Measurements from ENCODE around the gene CENPX.

The CENPX gene

DNA sequence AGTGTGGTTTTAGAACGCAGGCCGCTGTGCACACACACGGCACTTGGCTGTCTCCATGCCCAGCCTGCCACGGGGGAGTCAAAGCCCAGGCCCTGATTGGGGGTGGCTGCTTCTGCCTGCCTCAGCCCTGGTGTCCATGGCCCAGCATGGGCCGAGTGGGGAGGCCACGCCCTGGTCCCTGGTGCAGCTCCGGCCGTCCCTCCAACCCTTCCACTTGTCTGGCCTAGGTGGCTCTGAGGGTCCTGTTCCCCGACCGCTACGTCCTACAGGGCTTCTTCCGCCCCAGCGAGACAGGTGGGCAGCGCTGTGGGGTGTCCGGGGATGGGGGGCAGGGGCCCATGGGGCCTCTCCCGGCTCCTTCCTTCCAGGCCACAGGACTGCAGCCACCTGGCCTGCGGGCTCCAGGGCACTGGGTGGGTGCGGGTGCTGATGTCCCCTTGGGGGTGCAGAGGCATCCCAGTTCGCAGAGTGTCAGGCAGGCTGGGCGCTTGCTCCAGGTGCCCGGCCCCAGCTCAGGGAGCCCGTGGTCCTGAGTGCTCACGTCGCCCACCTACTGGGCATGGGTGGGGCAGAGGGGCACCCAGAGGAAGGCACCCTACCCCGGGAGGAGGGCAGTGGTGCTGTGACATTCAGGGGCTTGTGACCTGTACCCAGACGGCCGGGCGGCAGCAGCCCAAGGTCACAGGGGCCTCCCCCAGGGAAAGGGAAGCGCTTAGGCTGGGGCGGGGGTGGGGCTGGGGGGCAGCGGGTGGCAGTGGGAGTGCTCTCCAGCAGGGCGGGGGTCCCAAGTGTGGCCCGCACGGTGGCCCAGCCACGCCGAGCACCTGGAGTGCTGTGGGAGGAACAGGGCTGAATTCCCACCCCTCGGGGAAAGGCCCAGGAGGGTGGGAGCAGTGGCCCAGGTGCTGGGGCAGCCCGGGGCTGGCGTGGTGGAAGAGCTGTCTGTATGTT is 11.8 kb downstream of the CENPX start:
- Histone ChIP-seq H3K36me3 (ENCODE audit: control insufficient read depth, low read length) (no peaks in the 10 kb centered on the region), H3K9me2 (replicated peaks; ENCODE audit: control insufficient read depth, low read length) (no peaks in the 10 kb centered on the region), H3K4me1 (ENCODE audit: control insufficient read depth, low read length) (no peaks in the 10 kb centered on the region), H3K9me3 (ENCODE audit: control insufficient read depth, insufficient read depth, low read length) (no peaks in the 10 kb centered on the region), H3F3A (ENCODE audit: control insufficient read depth, insufficient read depth) (no peaks in the 10 kb centered on the region), H4K20me1 (ENCODE audit: control insufficient read depth, insufficient read depth, low read depth, low read length) (no peaks in the 10 kb centered on the region), H3K27me3 (ENCODE audit: control insufficient read depth, low read length) (no peaks in the 10 kb centered on the region), H3K4me2 (ENCODE audit: low read length) (no peak overlapping the region), H3K27ac (ENCODE audit: low read depth, low read length) (no peak overlapping the region), H3K4me3 (ENCODE audit: low read length) (no peak overlapping the region), H3K79me2 (ENCODE audit: control insufficient read depth, low read length) (no peaks in the 10 kb centered on the region)
- TF ChIP-seq EZH2phosphoT487 (IDR thresholded peaks at IDR 0.05; ENCODE audit: borderline replicate concordance, low read length), result no peak
- TF ChIP-seq, protein P1, sequence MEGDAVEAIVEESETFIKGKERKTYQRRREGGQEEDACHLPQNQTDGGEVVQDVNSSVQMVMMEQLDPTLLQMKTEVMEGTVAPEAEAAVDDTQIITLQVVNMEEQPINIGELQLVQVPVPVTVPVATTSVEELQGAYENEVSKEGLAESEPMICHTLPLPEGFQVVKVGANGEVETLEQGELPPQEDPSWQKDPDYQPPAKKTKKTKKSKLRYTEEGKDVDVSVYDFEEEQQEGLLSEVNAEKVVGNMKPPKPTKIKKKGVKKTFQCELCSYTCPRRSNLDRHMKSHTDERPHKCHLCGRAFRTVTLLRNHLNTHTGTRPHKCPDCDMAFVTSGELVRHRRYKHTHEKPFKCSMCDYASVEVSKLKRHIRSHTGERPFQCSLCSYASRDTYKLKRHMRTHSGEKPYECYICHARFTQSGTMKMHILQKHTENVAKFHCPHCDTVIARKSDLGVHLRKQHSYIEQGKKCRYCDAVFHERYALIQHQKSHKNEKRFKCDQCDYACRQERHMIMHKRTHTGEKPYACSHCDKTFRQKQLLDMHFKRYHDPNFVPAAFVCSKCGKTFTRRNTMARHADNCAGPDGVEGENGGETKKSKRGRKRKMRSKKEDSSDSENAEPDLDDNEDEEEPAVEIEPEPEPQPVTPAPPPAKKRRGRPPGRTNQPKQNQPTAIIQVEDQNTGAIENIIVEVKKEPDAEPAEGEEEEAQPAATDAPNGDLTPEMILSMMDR (IDR thresholded peaks at IDR 0.05; ENCODE audit: low read depth, low read length, poor library complexity, severe bottlenecking), result no peak

GRCh38 chr17:82009413-82009812 is 13.3 kb downstream of the CENPX start:
- H3K4me2 ChIP-seq (ENCODE audit: low read length), result no peak overlapping the region
- H3K4me3 ChIP-seq (ENCODE audit: low read length), result no peak overlapping the region
- no peaks in the 10 kb centered on the region for H3K79me2 ChIP-seq (ENCODE audit: control insufficient read depth, low read length)
- TF ChIP-seq, protein P1 (IDR thresholded peaks at IDR 0.05; ENCODE audit: low read depth, low read length, poor library complexity, severe bottlenecking), result no peak
- no peak for TF ChIP-seq EZH2phosphoT487 (IDR thresholded peaks at IDR 0.05; ENCODE audit: borderline replicate concordance, low read length)
- no peak overlapping the region for H3K27ac ChIP-seq (ENCODE audit: low read depth, low read length)
- no peaks in the 10 kb centered on the region for H3K9me2 ChIP-seq (replicated peaks; ENCODE audit: control insufficient read depth, low read length)
- H3K4me1 ChIP-seq (ENCODE audit: control insufficient read depth, low read length), result no peaks in the 10 kb centered on the region
- no peaks in the 10 kb centered on the region for H3K36me3 ChIP-seq (ENCODE audit: control insufficient read depth, low read length)
- no peaks in the 10 kb centered on the region for H3F3A ChIP-seq (ENCODE audit: control insufficient read depth, insufficient read depth)
- H3K27me3 ChIP-seq (ENCODE audit: control insufficient read depth, low read length), result no peaks in the 10 kb centered on the region
- H3K9me3 ChIP-seq (ENCODE audit: control insufficient read depth, insufficient read depth, low read length), result no peaks in the 10 kb centered on the region
- no peaks in the 10 kb centered on the region for H4K20me1 ChIP-seq (ENCODE audit: control insufficient read depth, insufficient read depth, low read depth, low read length)

- Histone ChIP-seq H3K27me3 (ENCODE audit: control insufficient read depth, low read length) (no peaks in the 10 kb centered on the region), H3K4me2 (ENCODE audit: low read length) (no peak overlapping the region), H3K79me2 (ENCODE audit: control insufficient read depth, low read length) (no peaks in the 10 kb centered on the region), H3K9me2 (replicated peaks; ENCODE audit: control insufficient read depth, low read length) (no peaks in the 10 kb centered on the region), H3K9me3 (ENCODE audit: control insufficient read depth, insufficient read depth, low read length) (no peaks in the 10 kb centered on the region), H3K36me3 (ENCODE audit: control insufficient read depth, low read length) (no peaks in the 10 kb centered on the region), H3F3A (ENCODE audit: control insufficient read depth, insufficient read depth) (no peaks in the 10 kb centered on the region), H3K27ac (ENCODE audit: low read depth, low read length) (no peak overlapping the region), H3K4me1 (ENCODE audit: control insufficient read depth, low read length) (no peaks in the 10 kb centered on the region), H3K4me3 (ENCODE audit: low read length) (no peak overlapping the region), H4K20me1 (ENCODE audit: control insufficient read depth, insufficient read depth, low read depth, low read length) (no peaks in the 10 kb centered on the region)
- TF ChIP-seq, protein P1 (IDR thresholded peaks at IDR 0.05; ENCODE audit: low read depth, low read length, poor library complexity, severe bottlenecking), result no peak
- no peak for TF ChIP-seq EZH2phosphoT487 (IDR thresholded peaks at IDR 0.05; ENCODE audit: borderline replicate concordance, low read length)
Observed at GRCh38 chr17:82008941-82009405, 13.7 kb downstream of the CENPX start.

Data from DOHH2 (cell line).